K562 (cell line): ENCODE data around the gene CHST8. TPM values are rescaled to one million over a fixed set of nuclear protein-coding genes. Genes with fewer than 3 reads are reported as not detected.
A peak's percentile ranks its signal among the peaks of the same experiment; 100 is the strongest.

ENCODE experiments used
- FOXA3 ChIP-seq, 2 experiments: fragments of 450-650 bp in 1 of 2; sonication (generic) in 1 of 2; formaldehyde crosslinking; IDR thresholded peaks in 1 of 2; conservative IDR thresholded peaks in 1 of 2; 2 replicates each; pipeline versions ENCODE4 v1.4.0 to v1.8.0; 2020 to 2022; ENCODE audit warnings: mild to moderate bottlenecking in 2 of 2, missing genetic modification reagents in 1 of 2
- GATAD2B ChIP-seq: fragments of 450-650 bp; IDR thresholded peaks from 2 replicates; pipeline ENCODE4 v1.6.1; 2017; ENCODE audit warnings: mild to moderate bottlenecking, borderline replicate concordance
- GTF2A2 ChIP-seq: IDR thresholded peaks from 2 replicates; pipeline ENCODE4 v1.6.1; 2016; ENCODE audit warnings: mild to moderate bottlenecking, missing genetic modification characterization, missing compliant biosample characterization
- HNRNPL ChIP-seq: fragments of 200-400 bp; formaldehyde crosslinking; IDR thresholded peaks from 2 replicates; pipeline ENCODE4 v1.6.1; 2017; ENCODE audit warnings: low read depth, mild to moderate bottlenecking, low read length
- NFIC ChIP-seq: fragments of 450-650 bp; IDR thresholded peaks from 2 replicates; pipeline ENCODE4 v1.6.1; 2017; ENCODE audit warnings: mild to moderate bottlenecking, inconsistent platforms
- RNF2 ChIP-seq: sonication (generic); IDR thresholded peaks from 2 replicates; pipeline ENCODE4 v1.6.1; 2016
- TBP ChIP-seq: optimal IDR thresholded peaks from 2 replicates; pipeline ENCODE3; 2011; ENCODE audit warnings: low read depth, low read length, improper control_type of control experiment
- TCF3 ChIP-seq: sonication (generic); formaldehyde crosslinking; IDR thresholded peaks from 2 replicates; pipeline ENCODE4 v1.4.0; 2020; ENCODE audit warnings: mild to moderate bottlenecking, missing genetic modification reagents
- TFAM ChIP-seq: fragments of 250-450 bp; sonication (Bioruptor Pico); conservative IDR thresholded peaks from 2 replicates; pipeline ENCODE4 v1.5.0; 2021; ENCODE audit warnings: mild to moderate bottlenecking, moderate library complexity
- ZFP30 ChIP-seq: fragments of 250-450 bp; sonication (Bioruptor Pico); IDR thresholded peaks from 2 replicates; pipeline ENCODE4 v1.8.0; 2022; ENCODE audit warnings: moderate library complexity, mild to moderate bottlenecking, inconsistent platforms, borderline replicate concordance
- ZNF23 ChIP-seq: fragments of 250-450 bp; sonication (Bioruptor Pico); IDR thresholded peaks from 2 replicates; pipeline ENCODE4 v1.4.0; 2020; ENCODE audit warnings: mild to moderate bottlenecking
- ZNF696 ChIP-seq: fragments of 250-450 bp; sonication (Bioruptor Pico); conservative IDR thresholded peaks from 2 replicates; pipeline ENCODE4 v1.4.0; 2020; ENCODE audit warnings: mild to moderate bottlenecking, moderate library complexity
- polyA plus RNA-seq, 8 experiments: library from polyadenylated mRNA; depleted of rRNA in 4 of 8; stranded (reverse) in 5 of 8; unstranded in 3 of 8; fragments of >200 nt; fragmentation: Nextera tagmentation in 2 of 8; fragmentation: Illumina TruSeq in 1 of 8; extraction: Ambion mirVana in 2 of 8; extraction: Trizol in 1 of 8; gene quantifications; 2 replicates each; pipeline versions ENCODE4 v1.2.1 to v1.2.3, GENCODE V29; 2011 to 2014; ENCODE audit warnings: inconsistent platforms in 1 of 8, missing spikeins in 1 of 8
- total RNA-seq, 7 experiments: library from RNA; depleted of rRNA in 6 of 7; stranded (reverse); fragments of >200 nt in 6 of 7; fragmentation: Illumina TruSeq in 2 of 7; extraction: Trizol in 2 of 7; gene quantifications; 2 replicates each; pipeline versions ENCODE4 v1.2.1 to v1.2.3, GENCODE V29; 2011 to 2021; ENCODE audit warnings: low replicate concordance in 1 of 7
- TF ChIP-seq, protein P1 (sequence below), 2 experiments: fragments of 450-650 bp in 1 of 2; sonication (generic) in 1 of 2; formaldehyde crosslinking in 1 of 2; IDR thresholded peaks; 2 replicates each; pipeline versions ENCODE4 v1.7.1 to v1.9.0; 2016 to 2022; ENCODE audit warnings: inconsistent platforms in 1 of 2, mild to moderate bottlenecking in 1 of 2, missing genetic modification reagents in 1 of 2
- TF ChIP-seq, protein P2 (sequence below): sonication (generic); formaldehyde crosslinking; IDR thresholded peaks from 2 replicates; pipeline ENCODE4 v1.8.0; 2022; ENCODE audit warnings: missing genetic modification reagents, mild to moderate bottlenecking, moderate library complexity, borderline replicate concordance
- TF ChIP-seq, protein P3 (sequence below), 2 experiments: fragments of 450-650 bp; IDR thresholded peaks; 2 replicates each; pipeline ENCODE4 v1.6.1; 2016
- TF ChIP-seq, protein P4 (sequence below): fragments of 250-450 bp; sonication (Bioruptor Pico); IDR thresholded peaks from 2 replicates; pipeline ENCODE4 v1.5.0; 2021

CHST8 gene
- total and polyA plus RNA-seq, 9 of the 15 experiments (the other 6 are each of a cell fraction or from before 2014, with no cell fraction given): 0.11 TPM; not detected in 8

DNA sequence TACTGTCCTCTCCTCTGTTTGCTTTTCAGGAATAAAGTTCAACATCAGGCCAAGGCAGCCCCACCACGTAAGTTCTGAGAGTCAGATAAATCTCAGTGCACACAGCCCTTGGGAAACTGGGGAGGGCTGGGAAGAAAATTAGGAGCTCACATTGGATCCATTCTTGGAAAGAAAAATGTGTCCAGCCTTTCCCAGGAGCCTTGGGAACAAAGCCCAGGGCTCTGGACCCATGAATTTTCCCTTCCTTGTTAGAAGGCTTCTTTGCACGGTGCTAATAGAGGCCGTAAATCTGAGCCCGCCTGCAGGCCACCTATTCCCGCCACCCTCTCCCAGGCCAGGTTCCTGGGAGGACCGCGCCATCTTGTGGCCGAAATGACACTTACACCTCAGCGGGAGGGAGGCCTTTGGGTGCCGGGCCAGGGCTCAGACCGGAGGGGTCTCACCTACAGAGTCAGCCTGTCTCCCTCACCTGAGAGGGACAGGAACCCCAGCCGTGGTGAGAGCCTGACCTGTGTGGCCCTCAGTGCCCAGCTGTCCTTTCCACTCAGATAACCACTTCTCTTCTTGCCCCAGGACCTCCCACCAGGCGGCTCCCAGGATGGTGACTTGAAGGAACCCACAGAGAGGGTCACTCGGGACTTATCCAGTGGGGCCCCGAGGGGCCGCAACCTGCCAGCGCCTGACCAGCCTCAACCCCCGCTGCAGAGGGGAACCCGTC, 149.8 kb downstream of the CHST8 start (continued):
- TF ChIP-seq, protein P1, sequence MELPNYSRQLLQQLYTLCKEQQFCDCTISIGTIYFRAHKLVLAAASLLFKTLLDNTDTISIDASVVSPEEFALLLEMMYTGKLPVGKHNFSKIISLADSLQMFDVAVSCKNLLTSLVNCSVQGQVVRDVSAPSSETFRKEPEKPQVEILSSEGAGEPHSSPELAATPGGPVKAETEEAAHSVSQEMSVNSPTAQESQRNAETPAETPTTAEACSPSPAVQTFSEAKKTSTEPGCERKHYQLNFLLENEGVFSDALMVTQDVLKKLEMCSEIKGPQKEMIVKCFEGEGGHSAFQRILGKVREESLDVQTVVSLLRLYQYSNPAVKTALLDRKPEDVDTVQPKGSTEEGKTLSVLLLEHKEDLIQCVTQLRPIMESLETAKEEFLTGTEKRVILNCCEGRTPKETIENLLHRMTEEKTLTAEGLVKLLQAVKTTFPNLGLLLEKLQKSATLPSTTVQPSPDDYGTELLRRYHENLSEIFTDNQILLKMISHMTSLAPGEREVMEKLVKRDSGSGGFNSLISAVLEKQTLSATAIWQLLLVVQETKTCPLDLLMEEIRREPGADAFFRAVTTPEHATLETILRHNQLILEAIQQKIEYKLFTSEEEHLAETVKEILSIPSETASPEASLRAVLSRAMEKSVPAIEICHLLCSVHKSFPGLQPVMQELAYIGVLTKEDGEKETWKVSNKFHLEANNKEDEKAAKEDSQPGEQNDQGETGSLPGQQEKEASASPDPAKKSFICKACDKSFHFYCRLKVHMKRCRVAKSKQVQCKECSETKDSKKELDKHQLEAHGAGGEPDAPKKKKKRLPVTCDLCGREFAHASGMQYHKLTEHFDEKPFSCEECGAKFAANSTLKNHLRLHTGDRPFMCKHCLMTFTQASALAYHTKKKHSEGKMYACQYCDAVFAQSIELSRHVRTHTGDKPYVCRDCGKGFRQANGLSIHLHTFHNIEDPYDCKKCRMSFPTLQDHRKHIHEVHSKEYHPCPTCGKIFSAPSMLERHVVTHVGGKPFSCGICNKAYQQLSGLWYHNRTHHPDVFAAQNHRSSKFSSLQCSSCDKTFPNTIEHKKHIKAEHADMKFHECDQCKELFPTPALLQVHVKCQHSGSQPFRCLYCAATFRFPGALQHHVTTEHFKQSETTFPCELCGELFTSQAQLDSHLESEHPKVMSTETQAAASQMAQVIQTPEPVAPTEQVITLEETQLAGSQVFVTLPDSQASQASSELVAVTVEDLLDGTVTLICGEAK (IDR thresholded peaks at IDR 0.05): no peak
- TF ChIP-seq, protein P1 (CRISPR knock-in tag; IDR thresholded peaks at IDR 0.05): no peak
- TF ChIP-seq ZNF23 (CRISPR knock-in tag): no peak
- TF ChIP-seq RNF2: no peak
- TF ChIP-seq, protein P2, sequence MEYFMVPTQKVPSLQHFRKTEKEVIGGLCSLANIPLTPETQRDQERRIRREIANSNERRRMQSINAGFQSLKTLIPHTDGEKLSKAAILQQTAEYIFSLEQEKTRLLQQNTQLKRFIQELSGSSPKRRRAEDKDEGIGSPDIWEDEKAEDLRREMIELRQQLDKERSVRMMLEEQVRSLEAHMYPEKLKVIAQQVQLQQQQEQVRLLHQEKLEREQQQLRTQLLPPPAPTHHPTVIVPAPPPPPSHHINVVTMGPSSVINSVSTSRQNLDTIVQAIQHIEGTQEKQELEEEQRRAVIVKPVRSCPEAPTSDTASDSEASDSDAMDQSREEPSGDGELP (CRISPR knock-in tag): 0 out of 2 replicates have a peak, but pooled peaks have one; percentile 26
- TF ChIP-seq TFAM (CRISPR knock-in tag): no peak
- no peak for TF ChIP-seq GATAD2B
- no peak for TF ChIP-seq TBP
- no peak for TF ChIP-seq TCF3 (CRISPR knock-in tag)
- no peak for TF ChIP-seq GTF2A2
- TF ChIP-seq, protein P3, sequence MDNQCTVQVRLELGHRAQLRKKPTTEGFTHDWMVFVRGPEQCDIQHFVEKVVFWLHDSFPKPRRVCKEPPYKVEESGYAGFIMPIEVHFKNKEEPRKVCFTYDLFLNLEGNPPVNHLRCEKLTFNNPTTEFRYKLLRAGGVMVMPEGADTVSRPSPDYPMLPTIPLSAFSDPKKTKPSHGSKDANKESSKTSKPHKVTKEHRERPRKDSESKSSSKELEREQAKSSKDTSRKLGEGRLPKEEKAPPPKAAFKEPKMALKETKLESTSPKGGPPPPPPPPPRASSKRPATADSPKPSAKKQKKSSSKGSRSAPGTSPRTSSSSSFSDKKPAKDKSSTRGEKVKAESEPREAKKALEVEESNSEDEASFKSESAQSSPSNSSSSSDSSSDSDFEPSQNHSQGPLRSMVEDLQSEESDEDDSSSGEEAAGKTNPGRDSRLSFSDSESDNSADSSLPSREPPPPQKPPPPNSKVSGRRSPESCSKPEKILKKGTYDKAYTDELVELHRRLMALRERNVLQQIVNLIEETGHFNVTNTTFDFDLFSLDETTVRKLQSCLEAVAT (IDR thresholded peaks at IDR 0.05): no peak
- TF ChIP-seq FOXA3 (CRISPR knock-in tag; conservative IDR thresholded peaks at IDR 0.05 in 1 of 2, IDR thresholded peaks at IDR 0.05 in 1 of 2): no peak
- TF ChIP-seq HNRNPL: no peak
- TF ChIP-seq ZNF696 (CRISPR knock-in tag): no peak
- TF ChIP-seq NFIC: no peak
- TF ChIP-seq ZFP30 (CRISPR knock-in tag): no peak
- TF ChIP-seq, protein P4, sequence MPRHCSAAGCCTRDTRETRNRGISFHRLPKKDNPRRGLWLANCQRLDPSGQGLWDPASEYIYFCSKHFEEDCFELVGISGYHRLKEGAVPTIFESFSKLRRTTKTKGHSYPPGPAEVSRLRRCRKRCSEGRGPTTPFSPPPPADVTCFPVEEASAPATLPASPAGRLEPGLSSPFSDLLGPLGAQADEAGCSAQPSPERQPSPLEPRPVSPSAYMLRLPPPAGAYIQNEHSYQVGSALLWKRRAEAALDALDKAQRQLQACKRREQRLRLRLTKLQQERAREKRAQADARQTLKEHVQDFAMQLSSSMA (CRISPR knock-in tag): no peak
